WTC11 (cell line): Measurements from ENCODE around the gene RPS24. TPM values are rescaled to one million over a fixed set of nuclear protein-coding genes. Genes with fewer than 3 reads are reported as not detected.
"Not testable (repeated sequence)": the region's sequence is repeated elsewhere in the genome, so short reads cannot be mapped to it uniquely, and the experiment has no call there.

Experiments
- ATAC-seq: fragments of 200-7000 bp; cut with Tn5 transposase; 2 replicates; pipeline ENCODE4 v1.10.0; 2021; ENCODE audit warnings: mild to moderate bottlenecking, moderate library complexity
- CTCF ChIA-PET: fragments of 300-600 bp; sonication (Branson Sonifier 250); formaldehyde crosslinking; loops from one replicate; lab custom pipeline; 2021; ENCODE audit warnings: antibody characterized with exemption; lab: Charles Lee
- POLR2A ChIA-PET: fragments of 350-600 bp; sonication (Branson Sonifier 250); formaldehyde crosslinking; loops from one replicate; lab custom pipeline; 2021; ENCODE audit warnings: antibody characterized with exemption; lab: Charles Lee
- DNase-seq: peaks from one replicate; pipeline ENCODE4 v3.0.0; 2021; ENCODE audit warnings: low spot score
- H3K27ac Mint-ChIP-seq: 2 replicates; pipeline ENCODE4 v1.8.0; 2021; ENCODE audit warnings: mixed read lengths
- H3K27me3 Mint-ChIP-seq: 2 replicates; pipeline ENCODE4 v1.8.0; 2021; ENCODE audit warnings: low read depth, mild to moderate bottlenecking, moderate library complexity, mixed read lengths
- H3K36me3 Mint-ChIP-seq: 2 replicates; pipeline ENCODE4 v1.8.0; 2021; ENCODE audit warnings: mixed read lengths
- H3K4me1 Mint-ChIP-seq: 2 replicates; pipeline ENCODE4 v1.8.0; 2022; ENCODE audit warnings: mixed read lengths
- H3K4me3 Mint-ChIP-seq: 2 replicates; pipeline ENCODE4 v1.8.0; 2021; ENCODE audit warnings: mild to moderate bottlenecking, moderate library complexity, mixed read lengths
- H3K9me3 Mint-ChIP-seq: 2 replicates; pipeline ENCODE4 v1.8.0; 2021; ENCODE audit warnings: mixed read lengths
- ATF1 ChIP-seq: sonication (generic); formaldehyde crosslinking; IDR thresholded peaks from 2 replicates; pipeline ENCODE4 v1.8.1; 2023; ENCODE audit warnings: mild to moderate bottlenecking, moderate library complexity, missing genetic modification reagents
- ESRRA ChIP-seq: sonication (generic); formaldehyde crosslinking; IDR thresholded peaks from 2 replicates; pipeline ENCODE4 v1.8.1; 2022; ENCODE audit warnings: mild to moderate bottlenecking, missing genetic modification reagents, borderline replicate concordance
- GRHL2 ChIP-seq: fragments of 250-450 bp; sonication (Bioruptor Pico); IDR thresholded peaks from 2 replicates; pipeline ENCODE4 v1.8.0; 2022; ENCODE audit warnings: mild to moderate bottlenecking, moderate library complexity; ENCODE audit not compliant: insufficient replicate concordance, severe bottlenecking
- IRF2 ChIP-seq: sonication (generic); formaldehyde crosslinking; IDR thresholded peaks from 2 replicates; pipeline ENCODE4 v1.8.0; 2022; ENCODE audit warnings: low read depth, missing genetic modification reagents, borderline replicate concordance
- KAT7 ChIP-seq: sonication (generic); formaldehyde crosslinking; IDR thresholded peaks from 2 replicates; pipeline ENCODE4 v1.8.1; 2023; ENCODE audit warnings: missing genetic modification reagents, mild to moderate bottlenecking, borderline replicate concordance
- RORB ChIP-seq: fragments of 250-450 bp; sonication (Bioruptor Pico); IDR thresholded peaks from 2 replicates; pipeline ENCODE4 v1.9.0; 2021; ENCODE audit warnings: mild to moderate bottlenecking
- total RNA-seq: library from RNA; stranded (reverse); gene quantifications from 3 replicates; pipeline ENCODE4 v1.2.3, GENCODE V29; 2021
- TF ChIP-seq, protein P1 (sequence below): sonication (generic); formaldehyde crosslinking; IDR thresholded peaks from 2 replicates; pipeline ENCODE4 v1.8.0; 2022; ENCODE audit warnings: mild to moderate bottlenecking, missing genetic modification reagents
- TF ChIP-seq, protein P2 (sequence below): sonication (generic); formaldehyde crosslinking; IDR thresholded peaks from 2 replicates; pipeline ENCODE4 v1.8.1; 2022; ENCODE audit warnings: low read depth, missing genetic modification reagents, borderline replicate concordance
- TF ChIP-seq, protein P3 (sequence below): fragments of 250-450 bp; sonication (Bioruptor Pico); IDR thresholded peaks from 2 replicates; pipeline ENCODE4 v1.8.0; 2021; ENCODE audit warnings: mild to moderate bottlenecking
- TF ChIP-seq, protein P4 (sequence below): sonication (generic); formaldehyde crosslinking; IDR thresholded peaks from 2 replicates; pipeline ENCODE4 v1.8.1; 2023; ENCODE audit warnings: mild to moderate bottlenecking, missing genetic modification reagents, borderline replicate concordance
- TF ChIP-seq, protein P5 (sequence below): sonication (generic); formaldehyde crosslinking; IDR thresholded peaks from 2 replicates; pipeline ENCODE4 v1.8.0; 2023; ENCODE audit warnings: mild to moderate bottlenecking, missing genetic modification reagents
- TF ChIP-seq, protein P6 (sequence below): sonication (generic); formaldehyde crosslinking; IDR thresholded peaks from 2 replicates; pipeline ENCODE4 v1.8.1; 2022; ENCODE audit warnings: missing genetic modification reagents, borderline replicate concordance
- TF ChIP-seq, protein P7 (sequence below): sonication (generic); formaldehyde crosslinking; IDR thresholded peaks from 2 replicates; pipeline ENCODE4 v1.8.0; 2023; ENCODE audit warnings: missing genetic modification reagents

The RPS24 gene
- total RNA-seq, 1 experiment from 2014 or later = 1,819 TPM

DNA sequence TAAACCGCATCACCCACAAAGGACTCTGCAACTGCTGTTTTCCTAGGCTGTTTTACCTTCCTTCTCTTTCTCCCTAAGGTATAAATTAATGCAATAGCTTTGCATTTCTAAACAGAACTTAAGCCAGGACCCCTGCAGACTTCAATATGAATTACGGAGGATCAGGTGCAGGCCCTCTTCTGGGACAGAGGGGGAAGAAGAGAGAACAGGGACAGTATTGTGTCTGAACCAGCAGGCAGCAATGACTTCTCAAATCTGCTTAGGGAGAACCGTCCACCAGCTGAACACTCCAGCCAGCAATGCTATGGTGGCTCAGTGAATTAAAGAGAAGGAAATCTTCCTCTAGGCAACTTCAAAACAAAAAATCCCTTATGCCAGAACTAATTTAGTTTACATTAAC, 40.0 kb upstream of the RPS24 start (continued):
- no peak for TF ChIP-seq GRHL2
- TF ChIP-seq, protein P1, sequence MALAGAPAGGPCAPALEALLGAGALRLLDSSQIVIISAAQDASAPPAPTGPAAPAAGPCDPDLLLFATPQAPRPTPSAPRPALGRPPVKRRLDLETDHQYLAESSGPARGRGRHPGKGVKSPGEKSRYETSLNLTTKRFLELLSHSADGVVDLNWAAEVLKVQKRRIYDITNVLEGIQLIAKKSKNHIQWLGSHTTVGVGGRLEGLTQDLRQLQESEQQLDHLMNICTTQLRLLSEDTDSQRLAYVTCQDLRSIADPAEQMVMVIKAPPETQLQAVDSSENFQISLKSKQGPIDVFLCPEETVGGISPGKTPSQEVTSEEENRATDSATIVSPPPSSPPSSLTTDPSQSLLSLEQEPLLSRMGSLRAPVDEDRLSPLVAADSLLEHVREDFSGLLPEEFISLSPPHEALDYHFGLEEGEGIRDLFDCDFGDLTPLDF (CRISPR knock-in tag) = no peak
- TF ChIP-seq ESRRA (CRISPR knock-in tag) = no peak
- TF ChIP-seq RORB (CRISPR knock-in tag) = no peak
- TF ChIP-seq ATF1 (CRISPR knock-in tag) = no peak
- TF ChIP-seq, protein P2, sequence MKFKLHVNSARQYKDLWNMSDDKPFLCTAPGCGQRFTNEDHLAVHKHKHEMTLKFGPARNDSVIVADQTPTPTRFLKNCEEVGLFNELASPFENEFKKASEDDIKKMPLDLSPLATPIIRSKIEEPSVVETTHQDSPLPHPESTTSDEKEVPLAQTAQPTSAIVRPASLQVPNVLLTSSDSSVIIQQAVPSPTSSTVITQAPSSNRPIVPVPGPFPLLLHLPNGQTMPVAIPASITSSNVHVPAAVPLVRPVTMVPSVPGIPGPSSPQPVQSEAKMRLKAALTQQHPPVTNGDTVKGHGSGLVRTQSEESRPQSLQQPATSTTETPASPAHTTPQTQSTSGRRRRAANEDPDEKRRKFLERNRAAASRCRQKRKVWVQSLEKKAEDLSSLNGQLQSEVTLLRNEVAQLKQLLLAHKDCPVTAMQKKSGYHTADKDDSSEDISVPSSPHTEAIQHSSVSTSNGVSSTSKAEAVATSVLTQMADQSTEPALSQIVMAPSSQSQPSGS (CRISPR knock-in tag) = no peak
- TF ChIP-seq, protein P3, sequence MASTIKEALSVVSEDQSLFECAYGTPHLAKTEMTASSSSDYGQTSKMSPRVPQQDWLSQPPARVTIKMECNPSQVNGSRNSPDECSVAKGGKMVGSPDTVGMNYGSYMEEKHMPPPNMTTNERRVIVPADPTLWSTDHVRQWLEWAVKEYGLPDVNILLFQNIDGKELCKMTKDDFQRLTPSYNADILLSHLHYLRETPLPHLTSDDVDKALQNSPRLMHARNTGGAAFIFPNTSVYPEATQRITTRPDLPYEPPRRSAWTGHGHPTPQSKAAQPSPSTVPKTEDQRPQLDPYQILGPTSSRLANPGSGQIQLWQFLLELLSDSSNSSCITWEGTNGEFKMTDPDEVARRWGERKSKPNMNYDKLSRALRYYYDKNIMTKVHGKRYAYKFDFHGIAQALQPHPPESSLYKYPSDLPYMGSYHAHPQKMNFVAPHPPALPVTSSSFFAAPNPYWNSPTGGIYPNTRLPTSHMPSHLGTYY (CRISPR knock-in tag) = no peak
- TF ChIP-seq, protein P4, sequence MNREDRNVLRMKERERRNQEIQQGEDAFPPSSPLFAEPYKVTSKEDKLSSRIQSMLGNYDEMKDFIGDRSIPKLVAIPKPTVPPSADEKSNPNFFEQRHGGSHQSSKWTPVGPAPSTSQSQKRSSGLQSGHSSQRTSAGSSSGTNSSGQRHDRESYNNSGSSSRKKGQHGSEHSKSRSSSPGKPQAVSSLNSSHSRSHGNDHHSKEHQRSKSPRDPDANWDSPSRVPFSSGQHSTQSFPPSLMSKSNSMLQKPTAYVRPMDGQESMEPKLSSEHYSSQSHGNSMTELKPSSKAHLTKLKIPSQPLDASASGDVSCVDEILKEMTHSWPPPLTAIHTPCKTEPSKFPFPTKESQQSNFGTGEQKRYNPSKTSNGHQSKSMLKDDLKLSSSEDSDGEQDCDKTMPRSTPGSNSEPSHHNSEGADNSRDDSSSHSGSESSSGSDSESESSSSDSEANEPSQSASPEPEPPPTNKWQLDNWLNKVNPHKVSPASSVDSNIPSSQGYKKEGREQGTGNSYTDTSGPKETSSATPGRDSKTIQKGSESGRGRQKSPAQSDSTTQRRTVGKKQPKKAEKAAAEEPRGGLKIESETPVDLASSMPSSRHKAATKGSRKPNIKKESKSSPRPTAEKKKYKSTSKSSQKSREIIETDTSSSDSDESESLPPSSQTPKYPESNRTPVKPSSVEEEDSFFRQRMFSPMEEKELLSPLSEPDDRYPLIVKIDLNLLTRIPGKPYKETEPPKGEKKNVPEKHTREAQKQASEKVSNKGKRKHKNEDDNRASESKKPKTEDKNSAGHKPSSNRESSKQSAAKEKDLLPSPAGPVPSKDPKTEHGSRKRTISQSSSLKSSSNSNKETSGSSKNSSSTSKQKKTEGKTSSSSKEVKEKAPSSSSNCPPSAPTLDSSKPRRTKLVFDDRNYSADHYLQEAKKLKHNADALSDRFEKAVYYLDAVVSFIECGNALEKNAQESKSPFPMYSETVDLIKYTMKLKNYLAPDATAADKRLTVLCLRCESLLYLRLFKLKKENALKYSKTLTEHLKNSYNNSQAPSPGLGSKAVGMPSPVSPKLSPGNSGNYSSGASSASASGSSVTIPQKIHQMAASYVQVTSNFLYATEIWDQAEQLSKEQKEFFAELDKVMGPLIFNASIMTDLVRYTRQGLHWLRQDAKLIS (CRISPR knock-in tag) = no peak
- no peak for TF ChIP-seq KAT7
- TF ChIP-seq IRF2 = no peak
- TF ChIP-seq, protein P5, sequence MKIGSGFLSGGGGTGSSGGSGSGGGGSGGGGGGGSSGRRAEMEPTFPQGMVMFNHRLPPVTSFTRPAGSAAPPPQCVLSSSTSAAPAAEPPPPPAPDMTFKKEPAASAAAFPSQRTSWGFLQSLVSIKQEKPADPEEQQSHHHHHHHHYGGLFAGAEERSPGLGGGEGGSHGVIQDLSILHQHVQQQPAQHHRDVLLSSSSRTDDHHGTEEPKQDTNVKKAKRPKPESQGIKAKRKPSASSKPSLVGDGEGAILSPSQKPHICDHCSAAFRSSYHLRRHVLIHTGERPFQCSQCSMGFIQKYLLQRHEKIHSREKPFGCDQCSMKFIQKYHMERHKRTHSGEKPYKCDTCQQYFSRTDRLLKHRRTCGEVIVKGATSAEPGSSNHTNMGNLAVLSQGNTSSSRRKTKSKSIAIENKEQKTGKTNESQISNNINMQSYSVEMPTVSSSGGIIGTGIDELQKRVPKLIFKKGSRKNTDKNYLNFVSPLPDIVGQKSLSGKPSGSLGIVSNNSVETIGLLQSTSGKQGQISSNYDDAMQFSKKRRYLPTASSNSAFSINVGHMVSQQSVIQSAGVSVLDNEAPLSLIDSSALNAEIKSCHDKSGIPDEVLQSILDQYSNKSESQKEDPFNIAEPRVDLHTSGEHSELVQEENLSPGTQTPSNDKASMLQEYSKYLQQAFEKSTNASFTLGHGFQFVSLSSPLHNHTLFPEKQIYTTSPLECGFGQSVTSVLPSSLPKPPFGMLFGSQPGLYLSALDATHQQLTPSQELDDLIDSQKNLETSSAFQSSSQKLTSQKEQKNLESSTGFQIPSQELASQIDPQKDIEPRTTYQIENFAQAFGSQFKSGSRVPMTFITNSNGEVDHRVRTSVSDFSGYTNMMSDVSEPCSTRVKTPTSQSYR = no peak
- TF ChIP-seq, protein P6, sequence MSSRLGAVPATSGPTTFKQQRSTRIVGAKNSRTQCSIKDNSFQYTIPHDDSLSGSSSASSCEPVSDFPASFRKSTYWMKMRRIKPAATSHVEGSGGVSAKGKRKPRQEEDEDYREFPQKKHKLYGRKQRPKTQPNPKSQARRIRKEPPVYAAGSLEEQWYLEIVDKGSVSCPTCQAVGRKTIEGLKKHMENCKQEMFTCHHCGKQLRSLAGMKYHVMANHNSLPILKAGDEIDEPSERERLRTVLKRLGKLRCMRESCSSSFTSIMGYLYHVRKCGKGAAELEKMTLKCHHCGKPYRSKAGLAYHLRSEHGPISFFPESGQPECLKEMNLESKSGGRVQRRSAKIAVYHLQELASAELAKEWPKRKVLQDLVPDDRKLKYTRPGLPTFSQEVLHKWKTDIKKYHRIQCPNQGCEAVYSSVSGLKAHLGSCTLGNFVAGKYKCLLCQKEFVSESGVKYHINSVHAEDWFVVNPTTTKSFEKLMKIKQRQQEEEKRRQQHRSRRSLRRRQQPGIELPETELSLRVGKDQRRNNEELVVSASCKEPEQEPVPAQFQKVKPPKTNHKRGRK (CRISPR knock-in tag) = no peak
- TF ChIP-seq, protein P7, sequence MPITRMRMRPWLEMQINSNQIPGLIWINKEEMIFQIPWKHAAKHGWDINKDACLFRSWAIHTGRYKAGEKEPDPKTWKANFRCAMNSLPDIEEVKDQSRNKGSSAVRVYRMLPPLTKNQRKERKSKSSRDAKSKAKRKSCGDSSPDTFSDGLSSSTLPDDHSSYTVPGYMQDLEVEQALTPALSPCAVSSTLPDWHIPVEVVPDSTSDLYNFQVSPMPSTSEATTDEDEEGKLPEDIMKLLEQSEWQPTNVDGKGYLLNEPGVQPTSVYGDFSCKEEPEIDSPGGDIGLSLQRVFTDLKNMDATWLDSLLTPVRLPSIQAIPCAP (CRISPR knock-in tag) = no peak
- TF ChIP-seq, all 79 proteins: peak for 0

DNA sequence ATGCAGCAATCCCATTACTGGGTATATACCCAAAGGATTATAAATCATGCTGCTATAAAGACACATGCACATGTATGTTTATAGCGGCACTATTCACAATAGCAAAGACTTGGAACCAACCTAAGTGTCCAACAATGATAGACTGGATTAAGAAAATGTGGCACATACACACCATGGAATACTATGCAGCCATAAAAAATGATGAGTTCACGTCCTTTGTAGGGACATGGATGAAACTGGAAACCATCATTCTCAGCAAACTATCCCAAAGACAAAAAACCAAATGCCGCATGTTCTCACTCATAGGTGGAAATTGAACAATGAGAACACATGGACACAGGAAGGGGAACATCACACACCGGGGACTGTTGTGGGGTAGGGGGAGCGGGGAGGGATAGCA, 34.9 kb upstream of the RPS24 start:
- CTCF ChIA-PET, H3K4me1 Mint-ChIP-seq, H3K27me3 Mint-ChIP-seq, ATAC-seq, H3K27ac Mint-ChIP-seq, DNase-seq, H3K9me3 Mint-ChIP-seq, POLR2A ChIA-PET, H3K4me3 Mint-ChIP-seq: not testable (repeated sequence)
- H3K36me3 Mint-ChIP-seq = peaks cover 72% of the 10 kb centered on the region
